Erythroblast (primary cell): Measurements from ENCODE around the gene YTHDF2.

Experiments
- GATA1 ChIP-seq: IDR thresholded peaks from 2 replicates; pipeline ENCODE4 v1.6.1; 2011; ENCODE audit warnings: low read depth, mild to moderate bottlenecking, control low read depth, low read length, moderate library complexity
- POLR2A ChIP-seq: IDR thresholded peaks from 2 replicates; pipeline ENCODE4 v1.6.1; 2011; ENCODE audit warnings: mild to moderate bottlenecking, low read length

GRCh38 chr1:28792644-28793121 is 55.9 kb downstream of the YTHDF2 start:
- TF ChIP-seq POLR2A (no peak), GATA1 (no peak)
